Muscle of arm (tissue), 12 donors: ENCODE measurements around the gene NAPB. TPM values are rescaled to one million over a fixed set of nuclear protein-coding genes. Genes with fewer than 3 reads are reported as not detected.
"Not testable (repeated sequence)": the region's sequence is repeated elsewhere in the genome, so short reads cannot be mapped to it uniquely, and the experiment has no call there.

Experiments
- DNase-seq: peaks from one replicate; pipeline ENCODE4 v3.0.0-alpha.2; 2013
- polyA plus RNA-seq, 12 donors: library from polyadenylated mRNA; unstranded; fragments of 120-200 nt; gene quantifications; one replicate each; pipeline ENCODE4 v1.2.1, GENCODE V29; 2013; ENCODE audit not compliant: insufficient read length in 12 of 12

The NAPB gene
- polyA plus RNA-seq, 12 donors, result 5.2 to 12.8 (median 8.1) TPM; not detected in 1

GRCh38 chr20:23349338-23350195 lies 71.7 kb downstream of the NAPB start:
- DNase-seq, result no peak

GRCh38 chr20:23348510-23348909 lies 72.8 kb downstream of the NAPB start:
- not testable (repeated sequence) for DNase-seq

- no peak for DNase-seq
Observed at GRCh38 chr20:23347791-23348190, 73.5 kb downstream of the NAPB start.

- no peak for DNase-seq
Observed at GRCh38 chr20:23346002-23346401, 75.3 kb downstream of the NAPB start.

GRCh38 chr20:23344336-23344735 lies 77.0 kb downstream of the NAPB start:
- no peak for DNase-seq

GRCh38 chr20:23343590-23343989 lies 77.7 kb downstream of the NAPB start:
- DNase-seq, result no peak

DNA sequence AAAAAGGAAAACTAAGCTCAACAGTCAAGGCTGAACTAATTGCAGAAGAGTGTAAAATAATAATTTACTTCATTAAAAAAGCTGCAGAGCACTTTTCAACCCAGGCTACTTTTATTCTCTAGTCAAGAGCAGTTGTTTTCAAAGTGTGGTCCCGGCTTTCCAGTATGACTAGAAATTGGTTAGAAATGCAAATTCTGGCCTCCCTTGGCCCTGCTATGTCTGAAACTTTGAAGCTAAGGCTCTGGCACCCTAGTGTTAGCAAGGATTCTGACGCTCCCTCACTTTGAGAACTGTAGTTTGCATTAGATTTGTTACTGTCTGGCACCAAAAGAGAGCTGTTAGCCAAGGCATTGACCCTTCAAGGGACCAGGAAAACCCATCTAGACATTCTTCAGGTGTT lies 80.2 kb downstream of the NAPB start:
- no peak for DNase-seq

DNA sequence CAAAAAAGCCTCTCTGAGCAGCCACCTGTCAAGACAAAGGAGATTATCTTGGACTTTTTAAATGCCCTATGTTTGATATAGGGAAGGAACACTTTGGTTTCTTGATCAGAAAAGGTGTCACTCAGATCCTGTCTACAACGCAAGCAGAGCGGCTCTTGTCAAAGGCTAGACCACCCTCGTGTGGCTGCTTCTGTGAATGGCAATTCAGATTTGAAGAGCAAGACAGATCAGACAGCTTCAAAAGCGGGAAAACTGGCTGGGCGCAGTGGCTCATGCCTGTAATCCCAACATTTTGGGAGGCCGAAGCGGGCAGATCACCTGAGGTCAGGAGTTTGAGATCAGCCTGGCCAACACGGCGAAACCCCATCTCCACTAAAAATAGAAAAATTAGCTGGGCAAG lies 80.8 kb downstream of the NAPB start:
- DNase-seq, result peak; percentile 70

DNA sequence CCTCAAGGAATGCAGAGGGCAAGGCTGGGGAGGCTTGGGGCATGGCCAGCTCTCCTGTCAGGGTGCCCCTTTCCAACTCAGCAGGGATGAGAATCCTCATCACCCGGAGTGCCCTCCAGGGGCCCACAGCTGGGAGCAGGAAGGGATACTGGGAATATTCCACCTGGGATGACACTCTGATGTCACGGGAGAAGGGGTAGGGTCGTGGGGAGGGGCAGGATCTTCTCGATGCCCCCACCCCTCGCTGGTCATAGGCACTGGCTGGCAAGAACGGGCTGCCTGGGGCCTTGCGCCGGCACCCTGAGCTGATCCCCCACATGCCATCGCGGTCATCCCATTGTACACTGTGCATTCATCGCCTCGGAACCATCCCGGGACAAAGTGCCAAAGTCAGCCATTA lies 81.3 kb downstream of the NAPB start:
- DNase-seq, result no peak

DNA sequence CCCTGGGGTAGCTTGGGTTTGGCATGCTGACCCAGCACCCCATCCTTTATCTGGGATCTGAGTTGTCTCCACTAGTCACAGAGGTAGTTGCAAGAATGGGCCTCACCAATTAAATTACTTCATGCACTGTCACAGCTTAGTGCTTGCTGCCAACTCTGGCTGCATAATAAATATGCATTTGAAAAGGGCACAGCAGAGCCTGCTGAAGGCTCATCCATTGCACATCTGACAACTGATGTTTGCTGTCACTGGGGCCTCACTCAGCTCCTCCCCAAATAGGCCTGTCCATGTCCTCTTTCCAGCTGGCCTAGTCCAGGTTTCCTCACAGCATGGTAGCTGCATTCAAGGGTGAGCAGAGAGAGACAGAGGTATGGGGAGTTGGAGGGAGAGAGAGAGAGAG lies 84.0 kb downstream of the NAPB start:
- no peak for DNase-seq

DNA sequence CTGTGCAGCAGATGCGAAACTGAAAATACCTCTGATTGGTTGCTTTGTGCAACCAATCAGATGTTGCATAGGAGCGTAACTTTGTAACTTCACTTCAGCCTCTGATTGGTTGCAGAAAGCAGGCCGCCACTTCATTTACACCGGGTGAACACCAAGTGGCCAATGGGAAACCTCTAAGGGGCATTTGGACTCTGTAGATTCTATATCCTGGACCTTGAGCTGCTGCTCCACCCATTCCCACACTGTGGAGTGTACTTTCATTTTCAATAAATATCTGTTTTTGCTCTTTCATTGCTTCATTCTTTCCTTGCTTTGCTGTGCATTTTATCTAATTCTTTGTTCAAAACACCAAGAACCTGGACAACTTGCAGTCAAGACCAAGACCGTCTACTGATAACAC lies 84.8 kb downstream of the NAPB start:
- DNase-seq, result no peak

DNA sequence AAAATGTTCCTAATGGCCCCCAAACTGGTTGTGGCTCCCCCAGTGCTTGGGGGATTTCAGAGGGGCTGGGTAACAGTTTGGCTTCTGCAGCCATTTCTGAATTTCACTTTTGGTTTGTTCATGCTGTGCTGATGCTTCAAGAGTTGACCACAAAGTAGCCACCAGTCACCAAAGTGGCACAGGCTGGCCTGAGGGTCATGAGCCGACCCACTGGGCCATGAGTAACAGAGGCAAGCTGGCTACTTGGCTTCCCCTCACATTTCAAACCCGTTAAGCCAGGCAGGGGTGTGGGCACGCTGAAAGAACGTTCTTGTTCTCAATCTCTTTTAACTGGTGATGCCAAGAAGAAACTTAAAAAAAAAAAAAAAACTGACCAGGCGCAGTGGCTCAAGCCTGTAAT lies 85.8 kb downstream of the NAPB start:
- DNase-seq, result no peak

GRCh38 chr20:23334111-23334510 lies 87.2 kb downstream of the NAPB start:
- DNase-seq, result no peak

DNA sequence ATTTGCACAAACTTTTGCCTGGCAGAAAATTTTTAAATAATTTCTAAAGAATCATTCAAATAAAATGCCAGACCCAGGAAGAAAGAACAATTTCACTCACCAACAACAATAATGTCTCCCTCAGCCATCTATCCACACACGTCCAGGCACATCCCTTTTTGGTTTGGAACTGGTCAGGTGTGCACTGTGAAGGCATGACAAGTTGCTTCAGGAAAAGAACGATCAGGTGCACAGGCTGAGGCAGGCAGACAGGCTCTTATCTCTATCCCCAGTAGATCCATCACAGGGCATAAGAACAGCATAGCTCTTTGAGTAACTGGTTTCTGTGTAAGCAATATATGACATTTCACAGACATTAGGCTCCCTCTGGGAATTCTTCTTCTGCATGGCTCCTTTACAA lies 88.8 kb downstream of the NAPB start:
- no peak for DNase-seq

- DNase-seq, result no peak
Observed at GRCh38 chr20:23331450-23332350, 89.6 kb downstream of the NAPB start.

DNA sequence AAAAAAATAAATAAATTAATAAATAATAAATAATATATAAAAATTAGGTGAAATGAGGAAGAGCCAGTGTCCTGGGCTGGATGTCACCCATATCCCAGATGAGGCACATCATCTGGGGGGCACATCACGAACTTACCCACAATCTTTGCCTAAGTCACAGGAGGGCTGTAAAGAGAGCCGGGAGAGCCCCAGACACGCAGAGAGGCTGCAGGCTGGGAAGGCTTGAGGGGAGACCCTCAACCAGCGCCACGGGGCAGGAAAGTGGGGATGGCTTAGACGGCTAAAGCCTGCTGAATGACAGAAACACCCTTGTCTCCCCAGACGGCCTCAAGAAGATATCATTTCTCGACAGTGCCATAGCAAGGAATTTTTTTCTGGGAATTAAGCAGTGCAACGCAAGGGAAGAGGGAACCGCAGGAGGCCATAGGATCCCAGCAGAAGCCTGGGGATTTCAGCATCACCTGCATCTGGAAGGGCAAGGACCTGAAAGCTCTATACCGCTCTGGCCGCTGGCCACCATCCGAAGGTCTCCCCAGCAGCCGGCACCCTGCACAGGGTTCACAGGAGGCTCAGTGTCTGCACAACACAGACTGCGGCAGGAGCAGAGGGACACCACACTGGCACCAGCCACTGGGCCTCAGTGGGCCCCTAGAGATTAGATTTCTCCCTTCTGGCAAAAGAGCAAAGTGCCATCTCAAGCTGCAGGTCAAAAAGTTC lies 93.5 kb downstream of the NAPB start:
- DNase-seq, result no peak

DNA sequence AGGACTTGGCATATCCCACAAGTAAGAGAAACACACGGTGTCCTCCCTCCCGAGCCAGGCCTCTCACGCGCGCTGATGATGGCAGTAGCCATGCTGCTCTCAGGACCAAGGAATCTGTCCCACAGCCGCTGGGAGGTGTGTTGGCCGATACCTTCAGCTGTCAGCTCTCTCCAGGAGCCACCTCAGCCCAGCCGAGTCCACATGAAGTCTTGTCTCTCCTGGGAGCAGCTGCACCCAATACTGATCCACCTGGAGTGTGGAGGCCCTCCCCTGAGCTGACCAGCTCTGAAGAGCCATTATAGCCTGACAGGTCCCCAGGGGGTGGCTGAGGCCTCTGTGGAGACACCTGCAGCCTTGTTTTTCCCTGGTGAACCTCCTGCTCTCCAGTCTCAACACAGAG lies 94.5 kb downstream of the NAPB start:
- no peak for DNase-seq

GRCh38 chr20:23325107-23325506 lies 96.2 kb downstream of the NAPB start:
- DNase-seq, result no peak
